HepG2 (cell line): ENCODE data around the gene SPSB1. TPM values are rescaled to one million over a fixed set of nuclear protein-coding genes. Genes with fewer than 3 reads are reported as not detected.

ENCODE experiments used
- CHCHD3 ChIP-seq: sonication (generic); formaldehyde crosslinking; IDR thresholded peaks from 2 replicates; pipeline ENCODE4 v1.8.0; 2022; ENCODE audit warnings: mild to moderate bottlenecking, missing genetic modification reagents, moderate library complexity
- CSRNP1 ChIP-seq: sonication (generic); formaldehyde crosslinking; IDR thresholded peaks from 2 replicates; pipeline ENCODE4 v1.8.1; 2023; ENCODE audit warnings: mild to moderate bottlenecking, missing genetic modification reagents
- FOXM1 ChIP-seq: sonication (generic); formaldehyde crosslinking; IDR thresholded peaks from 2 replicates; pipeline ENCODE4 v1.5.0; 2020; ENCODE audit warnings: missing genetic modification reagents
- MEF2D ChIP-seq: sonication (generic); formaldehyde crosslinking; IDR thresholded peaks from 2 replicates; pipeline ENCODE4 v1.5.1; 2020; ENCODE audit warnings: mild to moderate bottlenecking, missing genetic modification reagents
- NPAS2 ChIP-seq: sonication (generic); formaldehyde crosslinking; IDR thresholded peaks from 2 replicates; pipeline ENCODE4 v1.8.0; 2022; ENCODE audit warnings: mild to moderate bottlenecking, missing genetic modification reagents, borderline replicate concordance
- PHF21A ChIP-seq: sonication (generic); formaldehyde crosslinking; IDR thresholded peaks from 2 replicates; pipeline ENCODE4 v1.5.0; 2020; ENCODE audit warnings: mild to moderate bottlenecking, missing genetic modification reagents
- RXRA ChIP-seq: sonication (generic); formaldehyde crosslinking; IDR thresholded peaks from 2 replicates; pipeline ENCODE4 v1.5.1; 2020; ENCODE audit warnings: missing genetic modification reagents
- SETDB1 ChIP-seq: sonication (generic); formaldehyde crosslinking; IDR thresholded peaks from 2 replicates; pipeline ENCODE4 v1.5.1; 2020; ENCODE audit warnings: missing genetic modification reagents, mild to moderate bottlenecking, borderline replicate concordance
- SMAD1 ChIP-seq: sonication (generic); formaldehyde crosslinking; IDR thresholded peaks from 2 replicates; pipeline ENCODE4 v1.4.0; 2020; ENCODE audit warnings: missing genetic modification reagents, low read depth, mild to moderate bottlenecking, borderline replicate concordance
- SNAPC5 ChIP-seq: sonication (generic); formaldehyde crosslinking; IDR thresholded peaks from 2 replicates; pipeline ENCODE4 v1.8.1; 2023; ENCODE audit warnings: mild to moderate bottlenecking, missing genetic modification reagents, borderline replicate concordance
- SRSF9 ChIP-seq: fragments of 200-400 bp; formaldehyde crosslinking; IDR thresholded peaks from 2 replicates; pipeline ENCODE4 v1.6.1; 2018; ENCODE audit warnings: borderline replicate concordance, mild to moderate bottlenecking, low read depth, low read length; ENCODE audit not compliant: insufficient read depth, poor library complexity, severe bottlenecking
- ZNF276 ChIP-seq: sonication (generic); formaldehyde crosslinking; IDR thresholded peaks from 2 replicates; pipeline ENCODE4 v1.4.0; 2020; ENCODE audit warnings: mild to moderate bottlenecking, low read depth, missing genetic modification reagents
- ZNF280D ChIP-seq: sonication (generic); formaldehyde crosslinking; IDR thresholded peaks from 2 replicates; pipeline ENCODE4 v1.5.1; 2020; ENCODE audit warnings: mild to moderate bottlenecking, missing genetic modification reagents
- ZNF333 ChIP-seq: sonication (generic); formaldehyde crosslinking; IDR thresholded peaks from 2 replicates; pipeline ENCODE4 v1.4.0; 2020; ENCODE audit warnings: mild to moderate bottlenecking, missing genetic modification reagents, borderline replicate concordance
- ZNF570 ChIP-seq: sonication (generic); formaldehyde crosslinking; IDR thresholded peaks from 2 replicates; pipeline ENCODE4 v1.4.0; 2020; ENCODE audit warnings: mild to moderate bottlenecking, missing genetic modification reagents, borderline replicate concordance
- ZNF574 ChIP-seq: sonication (generic); formaldehyde crosslinking; IDR thresholded peaks from 2 replicates; pipeline ENCODE4 v1.4.0; 2020; ENCODE audit warnings: missing genetic modification reagents
- ZSCAN12 ChIP-seq: sonication (generic); formaldehyde crosslinking; IDR thresholded peaks from 2 replicates; pipeline ENCODE4 v1.9.0; 2021; ENCODE audit warnings: mild to moderate bottlenecking, missing genetic modification reagents
- ZSCAN25 ChIP-seq: sonication (generic); formaldehyde crosslinking; IDR thresholded peaks from 2 replicates; pipeline ENCODE4 v1.8.0; 2022; ENCODE audit warnings: mild to moderate bottlenecking, missing genetic modification reagents
- polyA plus RNA-seq, 8 experiments: library from polyadenylated mRNA; depleted of rRNA in 3 of 8; stranded (reverse) in 7 of 8; unstranded in 1 of 8; fragments of >200 nt; fragmentation: Illumina TruSeq in 4 of 8; extraction: Trizol in 4 of 8; gene quantifications; 2 replicates each; pipeline versions ENCODE4 v1.2.1 to v1.2.3, GENCODE V29; 2011 to 2016; ENCODE audit warnings: low read depth in 4 of 8, missing spikeins in 1 of 8, mixed read lengths in 1 of 8; ENCODE audit not compliant: insufficient read depth in 1 of 8
- total RNA-seq, 5 experiments: library from RNA; depleted of rRNA; stranded (reverse); fragments of >200 nt; fragmentation: Illumina TruSeq; extraction: Trizol; gene quantifications; 2 replicates each; pipeline ENCODE4 v1.2.3, GENCODE V29; 2016; ENCODE audit warnings: low read depth in 1 of 5

Gene SPSB1
- total and polyA plus RNA-seq, 2 of the 13 experiments (the other 11 are each of a cell fraction or from before 2014, with no cell fraction given), result 5.0 to 8.0 TPM

- peak; percentile 94 for TF ChIP-seq ZNF280D
- TF ChIP-seq SMAD1 (CRISPR knock-in tag), result no peak
- TF ChIP-seq ZNF570 (CRISPR knock-in tag), result no peak
- TF ChIP-seq ZNF333 (CRISPR knock-in tag), result no peak
- TF ChIP-seq NPAS2, result no peak
- TF ChIP-seq CHCHD3 (CRISPR knock-in tag), result no peak
- TF ChIP-seq SETDB1 (CRISPR knock-in tag), result no peak
- no peak for TF ChIP-seq SRSF9
- no peak for TF ChIP-seq ZNF574 (CRISPR knock-in tag)
- no peak for TF ChIP-seq RXRA (CRISPR knock-in tag)
- TF ChIP-seq PHF21A (CRISPR knock-in tag), result no peak
- no peak for TF ChIP-seq ZNF276 (CRISPR knock-in tag)
- TF ChIP-seq FOXM1 (CRISPR knock-in tag), result no peak
- no peak for TF ChIP-seq MEF2D
- TF ChIP-seq CSRNP1 (CRISPR knock-in tag), result no peak
- TF ChIP-seq SNAPC5 (CRISPR knock-in tag), result no peak
- TF ChIP-seq ZSCAN25 (CRISPR knock-in tag), result no peak
- no peak for TF ChIP-seq ZSCAN12 (CRISPR knock-in tag)
Measured at GRCh38 chr1:9289090-9289534, 3.6 kb upstream of the SPSB1 start (continued).
